HEK293T (cell line): ENCODE data around the gene DDX24.

Experiments
- CTCF ChIA-PET: fragments of 350-600 bp; formaldehyde crosslinking; extraction: SDS; loops from one replicate; lab custom pipeline; 2021; ENCODE audit warnings: antibody characterized with exemption, inconsistent platforms; lab: Yijun Ruan, JAX
- POLR2A ChIA-PET: fragments of 350-600 bp; formaldehyde crosslinking; extraction: SDS; loops from one replicate; lab custom pipeline; 2020; ENCODE audit warnings: antibody characterized with exemption, inconsistent platforms; lab: Yijun Ruan, JAX
- DNase-seq: peaks from one replicate; pipeline ENCODE4 v3.0.0; 2012; ENCODE audit warnings: mixed read lengths; ENCODE audit errors: extremely low spot score
- ARNT ChIP-seq: fragments of 450-650 bp; IDR thresholded peaks from 2 replicates; pipeline ENCODE4 v1.6.1; 2017; ENCODE audit warnings: mild to moderate bottlenecking
- BHLHE40 ChIP-seq: fragments of 450-650 bp; IDR thresholded peaks from 2 replicates; pipeline ENCODE4 v1.6.1; 2016; ENCODE audit warnings: mild to moderate bottlenecking, moderate library complexity, borderline replicate concordance
- CTBP1 ChIP-seq: fragments of 450-650 bp; IDR thresholded peaks from 2 replicates; pipeline ENCODE4 v1.6.1; 2016; ENCODE audit warnings: borderline replicate concordance
- ELF4 ChIP-seq: fragments of 450-650 bp; IDR thresholded peaks from 2 replicates; pipeline ENCODE4 v1.6.1; 2017; ENCODE audit warnings: antibody characterized with exemption
- FOXA1 ChIP-seq: fragments of 450-650 bp; IDR thresholded peaks from 2 replicates; pipeline ENCODE4 v1.6.1; 2016; ENCODE audit warnings: mild to moderate bottlenecking
- FOXK2 ChIP-seq: fragments of 450-650 bp; IDR thresholded peaks from 2 replicates; pipeline ENCODE4 v1.6.1; 2016; ENCODE audit warnings: mild to moderate bottlenecking
- FOXM1 ChIP-seq: fragments of 450-650 bp; IDR thresholded peaks from 2 replicates; pipeline ENCODE4 v1.6.1; 2017; ENCODE audit warnings: mild to moderate bottlenecking, borderline replicate concordance
- HDGF ChIP-seq: fragments of 450-650 bp; IDR thresholded peaks from 2 replicates; pipeline ENCODE4 v1.6.1; 2017; ENCODE audit warnings: antibody characterized with exemption, borderline replicate concordance
- L3MBTL2 ChIP-seq: fragments of 450-650 bp; conservative IDR thresholded peaks from 2 replicates; pipeline ENCODE4 v1.6.1; 2016; ENCODE audit warnings: mild to moderate bottlenecking
- LEF1 ChIP-seq: fragments of 450-650 bp; IDR thresholded peaks from 2 replicates; pipeline ENCODE4 v1.6.1; 2017; ENCODE audit warnings: mild to moderate bottlenecking, borderline replicate concordance
- NFRKB ChIP-seq: fragments of 450-650 bp; IDR thresholded peaks from 2 replicates; pipeline ENCODE4 v1.6.1; 2016; ENCODE audit warnings: mild to moderate bottlenecking, moderate library complexity
- PKNOX1 ChIP-seq: fragments of 450-650 bp; IDR thresholded peaks from 2 replicates; pipeline ENCODE4 v1.6.1; 2016
- SP1 ChIP-seq: fragments of 450-650 bp; IDR thresholded peaks from 2 replicates; pipeline ENCODE4 v1.6.1; 2017
- SUZ12 ChIP-seq: fragments of 450-650 bp; IDR thresholded peaks from 2 replicates; pipeline ENCODE4 v1.6.1; 2016; ENCODE audit warnings: mild to moderate bottlenecking
- TARDBP ChIP-seq: fragments of 450-650 bp; IDR thresholded peaks from 2 replicates; pipeline ENCODE4 v1.6.1; 2016
- ZNF384 ChIP-seq: fragments of 450-650 bp; IDR thresholded peaks from 2 replicates; pipeline ENCODE4 v1.6.1; 2016

Gene DDX24

GRCh38 chr14:94056579-94057308, 24.3 kb downstream of the DDX24 start:
- CTCF ChIA-PET, result interaction anchor here (0.6 to 0.7 kb wide), 2 partner anchors 72 to 101 kb away, joined by 3 to 5 read pairs; no protein-coding TSS in a partner anchor
- TF ChIP-seq SP1, result no peak
- no peak for TF ChIP-seq HDGF
- no peak for TF ChIP-seq FOXK2
- no peak for TF ChIP-seq ZNF384
- TF ChIP-seq LEF1, result no peak
- TF ChIP-seq ARNT, result no peak
- no peak for TF ChIP-seq TARDBP
- no peak for TF ChIP-seq FOXA1
- no peak for TF ChIP-seq FOXM1
- TF ChIP-seq ELF4, result no peak
- no peak for TF ChIP-seq CTBP1
- no peak for TF ChIP-seq SUZ12
- TF ChIP-seq NFRKB, result no peak
- TF ChIP-seq L3MBTL2, result no peak
- TF ChIP-seq PKNOX1, result no peak
- no peak for TF ChIP-seq BHLHE40
- POLR2A ChIA-PET, result no interaction called here
- no peak for DNase-seq

GRCh38 chr14:94054936-94055335, 26.1 kb downstream of the DDX24 start:
- ChIA-PET CTCF (no interaction called here), POLR2A (no interaction called here)
- TF ChIP-seq TARDBP, result no peak
- no peak for TF ChIP-seq FOXA1
- no peak for TF ChIP-seq FOXM1
- no peak for TF ChIP-seq BHLHE40
- TF ChIP-seq HDGF, result no peak
- no peak for TF ChIP-seq FOXK2
- TF ChIP-seq ZNF384, result no peak
- DNase-seq, result no peak

- CTCF ChIA-PET, result no interaction called here
- POLR2A ChIA-PET, result interaction anchor here (3.5 kb wide), 1 partner anchor 27 kb away, joined by 13 read pairs; the partner anchor contains the start of genes DDX24 and IFI27L1
- DNase-seq, result no peak
- TF ChIP-seq ELF4 (no peak), LEF1 (no peak), SP1 (no peak), TARDBP (no peak), FOXM1 (no peak), L3MBTL2 (no peak), ARNT (no peak), ZNF384 (no peak), NFRKB (no peak), SUZ12 (no peak), PKNOX1 (no peak), CTBP1 (no peak), FOXA1 (no peak), HDGF (no peak), BHLHE40 (no peak), FOXK2 (no peak)
These were observed 26.6 kb downstream of the DDX24 start for GRCh38 chr14:94054401-94054800.

GRCh38 chr14:94052662-94053061, 28.3 kb downstream of the DDX24 start:
- DNase-seq, result no peak
- TF ChIP-seq CTBP1 (no peak), SP1 (no peak), ELF4 (no peak), BHLHE40 (no peak), ZNF384 (no peak), L3MBTL2 (no peak), FOXA1 (no peak), NFRKB (no peak), LEF1 (no peak), FOXK2 (no peak), ARNT (no peak), HDGF (no peak), PKNOX1 (no peak)
- CTCF ChIA-PET, result interaction anchor here (0.6 to 2.0 kb wide), 4 partner anchors 19 to 86 kb away, joined by 3 to 8 read pairs (median 6); no protein-coding TSS in a partner anchor
- POLR2A ChIA-PET, result interaction anchor here (3.5 kb wide), 1 partner anchor 29 kb away, joined by 13 read pairs; the partner anchor contains the start of genes DDX24 and IFI27L1

- DNase-seq, result no peak
- ChIA-PET POLR2A (interaction anchor here (3.5 kb wide), 1 partner anchor 29 kb away, joined by 13 read pairs; the partner anchor contains the start of genes DDX24 and IFI27L1), CTCF (interaction anchor here (0.6 to 2.0 kb wide), 3 partner anchors 19 to 86 kb away, joined by 3 to 8 read pairs (median 7); no protein-coding TSS in a partner anchor)
- TF ChIP-seq TARDBP, result no peak
- TF ChIP-seq FOXM1, result no peak
- no peak for TF ChIP-seq LEF1
- TF ChIP-seq HDGF, result no peak
- TF ChIP-seq SUZ12, result no peak
- no peak for TF ChIP-seq ELF4
These were observed 28.8 kb downstream of the DDX24 start for GRCh38 chr14:94052199-94052598.
